K562 treated with DMSO at 1 percent for 48 hours (cell line): ENCODE measurements around the gene IL1RL2. TPM values are rescaled to one million over a fixed set of nuclear protein-coding genes. Genes with fewer than 3 reads are reported as not detected.

Source experiments
- total RNA-seq: library from RNA; unstranded; fragments of 300-600 nt; gene quantifications from 2 replicates; pipeline ENCODE4 v1.2.3, GENCODE V29; 2022; ENCODE audit warnings: low replicate concordance; ENCODE audit errors: extremely low read depth

IL1RL2 gene
- not detected in 2 replicates for total RNA-seq

DNA sequence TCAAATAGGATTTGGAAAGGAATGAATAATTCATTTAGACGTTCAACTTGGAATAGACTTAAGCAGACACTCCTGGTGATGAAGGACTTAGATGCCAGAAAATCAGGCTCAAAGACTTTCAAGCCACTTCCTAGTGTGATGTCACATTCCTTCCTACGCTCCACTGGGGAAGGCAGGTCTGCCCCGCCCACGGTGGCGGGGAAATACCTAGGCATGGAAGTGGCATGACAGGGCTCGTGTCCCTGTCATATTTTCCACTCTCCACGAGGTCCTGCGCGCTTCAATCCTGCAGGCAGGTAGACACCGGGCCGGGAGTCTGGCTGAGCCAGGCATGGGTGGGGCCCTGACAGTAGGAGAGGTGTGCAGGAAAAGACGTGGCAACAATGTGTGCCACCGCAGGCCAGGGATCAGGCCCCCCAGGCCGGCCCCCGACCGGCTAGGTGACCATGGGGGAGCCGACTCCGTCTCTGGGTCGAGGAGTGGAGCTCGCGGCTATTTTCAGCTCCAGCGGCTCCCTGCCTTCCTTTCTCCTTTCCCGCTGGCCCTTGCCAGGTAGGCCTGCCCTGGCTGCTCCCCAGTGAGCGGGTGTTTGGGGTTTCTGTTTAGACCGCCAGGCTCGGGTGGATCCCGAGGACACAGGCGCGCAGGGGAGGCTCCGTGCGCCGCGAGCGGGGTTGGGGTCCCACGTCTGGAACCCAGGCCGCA lies at the start of gene IL1RL2:
Gene IL1RL2, plus strand, starts transcription at position 233 of the 705 bp plus-strand sequence. CDS start 845 bp downstream, outside the sequence.

DNA sequence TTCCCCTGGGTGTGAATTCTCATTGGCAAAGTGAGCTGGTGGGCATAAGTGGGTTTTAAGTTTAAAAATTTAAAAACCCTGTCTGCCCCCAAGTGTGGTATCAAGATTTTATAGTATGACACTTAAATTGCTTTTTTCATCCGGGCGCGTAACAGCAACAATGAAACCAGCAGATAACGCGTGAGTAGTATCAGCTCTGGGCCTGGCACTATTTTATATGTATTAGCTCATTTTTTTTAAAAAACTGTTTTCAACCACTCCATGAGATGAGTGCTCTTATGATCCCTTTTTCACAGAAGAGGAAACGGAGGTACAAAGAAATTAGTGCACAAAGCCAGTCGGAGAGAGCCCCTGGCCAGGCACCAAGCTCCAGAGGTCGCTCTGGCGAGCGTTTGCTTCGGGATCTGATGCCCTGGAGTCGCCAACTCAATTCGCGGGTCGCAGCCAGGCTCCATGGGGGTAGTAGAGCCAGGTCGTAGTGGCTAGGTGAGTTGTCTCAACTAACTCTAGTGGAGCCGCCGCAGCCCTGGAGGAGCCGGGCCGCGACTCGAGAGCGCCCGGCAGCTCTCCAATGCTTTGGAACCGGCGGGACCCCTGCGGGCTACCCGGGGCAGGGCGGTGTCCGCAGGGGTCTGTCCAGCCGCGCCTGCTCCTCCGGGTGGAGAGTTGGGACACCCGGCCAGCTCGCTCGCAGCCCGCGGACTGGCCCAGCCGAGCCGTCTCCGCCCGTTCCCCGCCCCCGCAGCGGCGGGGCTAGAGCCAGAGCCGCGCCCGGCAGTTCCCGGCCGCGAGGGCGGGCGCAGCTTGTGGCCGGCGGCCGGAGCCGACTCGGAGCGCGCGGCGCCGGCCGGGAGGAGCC lies 44.6 kb upstream of the IL1RL2 start, which contains the start of gene IL1R1:
Gene IL1R1, plus strand, starts transcription at position 777 of the 859 bp plus-strand sequence. CDS start 14,979 bp downstream, outside the sequence.

Other genes with a start within 250 kb of the IL1RL2 start
- not detected in 2 replicates for gene IL1R2, start 195.1 kb upstream of the IL1RL2 start, total RNA-seq
- not detected in 2 replicates for gene IL1R1, start 44.3 kb upstream of the IL1RL2 start, total RNA-seq
- not detected in 2 replicates for gene IL1RL1, start 124.5 kb downstream of the IL1RL2 start, total RNA-seq
- not detected in 2 replicates for gene IL18R1, start 168.8 kb downstream of the IL1RL2 start, total RNA-seq
- gene IL18RAP, start 236.1 kb downstream of the IL1RL2 start, total RNA-seq: not detected in 2 replicates